Right ventricle myocardium inferior (tissue), 1 donor: Measurements from ENCODE around the gene FUT8. TPM values are rescaled to one million over a fixed set of nuclear protein-coding genes. Genes with fewer than 3 reads are reported as not detected.

Experiments
- ATAC-seq: fragments of 200-7000 bp; cut with Tn5 transposase; one replicate; pipeline ENCODE4 v1.9.1; 2020; ENCODE audit warnings: mild to moderate bottlenecking, moderate library complexity
- DNase-seq: peaks from one replicate; pipeline ENCODE4 v3.0.0; 2021; ENCODE audit errors: missing footprints
- intact Hi-C: fragments of 100-400 bp; cut with DNase I; formaldehyde crosslinking; loops from one replicate; pipeline ENCODE4 v1.11.0; 2022
- total RNA-seq: library from RNA; stranded (reverse); fragmentation: NEBNext Ultra II Directional; extraction: Animal tissue kit (Norgen Biotek cat#: 25700); gene quantifications from one replicate; pipeline ENCODE4 v1.2.1, GENCODE V29; 2021
- donor health status: DM: no; HTN: yes; CAD: no; lungs with severe emphysema.

Gene FUT8
- total RNA-seq, 1 donor from 2014 or later: 15.7 TPM

DNA sequence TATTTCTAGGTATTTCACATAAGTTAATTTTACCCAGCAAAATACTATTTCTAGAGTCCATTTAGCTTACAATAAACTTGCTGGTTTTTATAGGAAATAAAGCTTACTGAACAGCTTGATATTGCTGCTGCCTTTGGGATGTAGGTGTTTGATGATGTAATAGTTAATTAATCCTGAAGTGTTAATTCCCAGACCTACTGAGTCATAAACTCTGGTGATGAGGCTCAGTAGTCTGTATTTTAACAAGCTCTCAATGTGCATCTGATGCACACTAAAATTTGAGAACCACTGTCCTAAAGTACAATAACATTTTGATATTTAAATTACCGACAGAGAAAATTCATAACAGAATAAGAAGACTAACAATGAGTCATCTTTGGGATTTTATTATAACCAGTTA is 168.4 kb downstream of the FUT8 start:
- intact Hi-C loops: no loop called here
- ATAC-seq: no peak

DNA sequence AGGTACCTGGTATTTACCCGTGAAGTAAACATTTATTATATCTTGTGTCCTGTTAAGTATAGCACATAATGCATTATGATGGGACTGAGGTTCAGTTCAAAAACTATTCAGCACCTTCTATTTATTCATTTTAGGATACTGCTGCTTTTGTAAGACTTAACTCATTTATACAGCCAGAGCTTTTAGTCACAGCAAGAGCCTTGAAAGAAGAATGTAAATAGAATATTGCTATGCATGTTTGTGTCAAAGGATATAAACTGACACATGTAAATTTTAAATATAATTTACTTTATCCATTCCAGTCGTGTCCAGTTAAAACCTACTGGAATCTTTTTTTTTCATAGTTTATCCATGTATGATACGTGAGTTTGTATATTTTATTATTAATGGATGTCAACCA is 168.8 kb downstream of the FUT8 start:
- DNase-seq (no peak), ATAC-seq (no peak)
- intact Hi-C loops: no loop called here

More for the DNA sequence above, 168.4 kb downstream of the FUT8 start:
- DNase-seq: no peak

DNA sequence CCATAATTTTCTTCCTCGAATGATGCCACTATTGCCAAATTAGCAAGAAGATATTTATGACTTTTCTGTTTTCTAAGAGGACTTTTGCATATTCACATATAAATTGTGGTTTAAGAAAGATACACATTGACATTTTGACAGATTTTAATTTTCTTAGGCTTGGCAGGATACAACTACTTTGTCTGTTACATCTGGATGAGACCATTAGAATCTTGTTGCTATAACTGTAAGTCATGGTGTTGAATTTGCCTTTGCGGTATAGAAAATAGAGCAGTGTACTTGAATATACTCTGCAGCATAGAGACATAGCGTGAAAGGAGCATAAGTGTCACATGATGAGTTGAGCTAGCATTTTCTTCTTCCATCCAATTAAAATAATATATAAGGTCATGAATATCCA is 169.3 kb downstream of the FUT8 start:
- ATAC-seq (no peak), DNase-seq (no peak)
- intact Hi-C loops: no loop called here

DNA sequence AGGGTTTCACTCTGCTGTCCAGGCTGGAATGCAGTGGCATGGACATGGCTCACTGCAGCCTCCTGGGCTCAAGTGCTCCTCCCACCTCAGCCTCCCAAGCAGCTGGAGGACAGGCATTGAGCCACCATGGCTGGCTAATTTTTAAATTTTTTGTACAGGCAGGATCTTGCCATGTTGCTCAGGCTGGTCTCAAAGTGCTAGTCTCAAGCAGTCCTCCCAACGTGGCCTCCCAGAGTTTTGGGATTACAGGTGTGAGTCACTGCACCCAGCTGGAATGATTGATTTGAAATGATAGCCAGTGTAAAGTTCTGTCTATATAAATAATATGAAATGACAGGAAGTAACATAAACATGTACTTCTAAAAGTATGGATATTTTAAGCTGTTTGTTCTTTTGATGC is 172.7 kb downstream of the FUT8 start:
- no peak for DNase-seq
- intact Hi-C loops: no loop called here
- ATAC-seq: no peak

DNA sequence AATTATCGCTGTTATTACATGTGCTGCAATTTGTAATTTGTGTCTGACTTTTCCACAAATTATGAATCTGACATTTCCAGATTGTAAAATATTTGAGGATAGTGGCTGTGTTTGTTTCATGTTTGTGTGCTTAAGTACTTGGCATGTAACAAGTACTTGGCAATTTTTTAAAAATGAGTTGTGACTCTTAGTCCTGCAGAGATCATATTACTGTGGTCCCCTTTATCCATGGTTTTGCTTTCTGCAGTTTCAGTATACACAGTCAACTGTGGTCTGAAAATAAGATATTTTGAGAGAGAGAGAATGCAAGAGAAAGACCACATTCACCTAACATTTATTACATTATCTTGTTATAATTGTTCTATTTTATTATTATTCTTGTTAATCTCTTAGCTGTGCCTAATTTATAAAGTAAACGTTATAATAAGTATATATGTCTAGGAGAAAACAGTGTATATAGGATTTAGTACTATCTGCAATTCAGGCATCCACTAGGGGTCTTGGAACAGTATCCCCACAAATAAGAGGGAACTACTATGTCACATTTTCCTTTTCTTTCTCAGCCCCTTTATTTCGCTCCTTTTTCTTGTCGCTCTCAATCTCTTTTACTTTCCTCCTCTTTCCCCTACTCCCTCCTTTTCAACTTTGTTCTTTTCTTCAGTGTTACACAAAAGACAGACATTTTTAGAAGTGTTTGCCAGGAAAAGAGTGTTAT is 176.1 kb downstream of the FUT8 start:
- intact Hi-C loops: no loop called here
- no peak for ATAC-seq

DNA sequence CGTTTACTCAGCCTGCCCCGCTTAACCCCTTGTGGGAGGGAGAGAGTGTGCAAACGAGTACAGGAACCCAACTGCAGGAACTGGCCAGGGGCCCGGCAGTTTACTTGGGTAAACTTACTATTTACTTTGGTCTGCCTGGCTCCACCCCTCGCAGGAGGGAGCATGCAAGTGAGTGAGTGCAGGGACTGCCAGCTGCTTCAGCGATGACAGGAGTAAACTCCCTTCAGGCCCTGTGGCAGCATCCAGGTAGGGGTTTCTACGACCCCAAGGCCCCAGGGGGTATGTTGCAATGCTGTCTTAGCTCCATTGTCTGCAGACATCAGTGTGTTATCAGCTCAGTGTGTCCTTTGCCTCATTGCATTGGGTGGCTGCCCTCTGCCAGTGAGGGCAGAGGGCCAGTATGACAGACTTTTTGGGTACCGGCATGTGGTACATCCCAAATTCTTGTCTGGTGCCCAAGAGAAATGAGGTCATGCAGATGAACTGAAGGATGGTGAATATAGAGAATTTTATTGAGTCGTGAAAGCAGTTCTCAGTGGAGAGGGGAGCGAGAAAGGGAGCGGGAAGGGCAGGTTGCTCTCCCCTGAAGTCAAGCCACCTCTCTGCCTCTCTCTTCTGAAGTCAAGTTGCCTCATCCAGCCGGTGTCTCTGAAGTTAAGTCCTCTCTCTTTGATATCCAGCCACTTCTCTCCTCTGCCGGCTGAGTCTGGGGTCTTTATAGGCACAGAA is 181.8 kb downstream of the FUT8 start:
- no peak for ATAC-seq

More for the DNA sequence above, 176.1 kb downstream of the FUT8 start:
- no peak for DNase-seq

DNA sequence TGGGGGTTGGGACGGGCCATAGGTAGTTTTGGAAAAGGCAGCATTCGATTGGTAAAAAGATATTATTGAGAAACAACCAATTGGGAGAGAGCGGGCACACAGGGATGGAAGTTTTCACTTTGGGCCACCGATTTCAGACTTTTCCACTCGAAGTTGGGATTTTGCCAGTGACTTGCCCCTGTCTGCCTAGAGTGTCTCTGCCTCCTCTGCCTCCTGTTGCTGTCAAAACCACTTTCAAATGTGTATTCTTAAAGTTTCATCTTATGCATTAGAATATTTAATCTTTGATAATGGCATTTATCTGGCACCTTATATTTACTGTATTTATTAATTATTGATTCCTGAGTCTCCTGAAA is 182.3 kb downstream of the FUT8 start:
- ATAC-seq (no peak), DNase-seq (no peak)

More for the DNA sequence above, 181.8 kb downstream of the FUT8 start:
- DNase-seq: no peak
- intact Hi-C loops: no loop called here

DNA sequence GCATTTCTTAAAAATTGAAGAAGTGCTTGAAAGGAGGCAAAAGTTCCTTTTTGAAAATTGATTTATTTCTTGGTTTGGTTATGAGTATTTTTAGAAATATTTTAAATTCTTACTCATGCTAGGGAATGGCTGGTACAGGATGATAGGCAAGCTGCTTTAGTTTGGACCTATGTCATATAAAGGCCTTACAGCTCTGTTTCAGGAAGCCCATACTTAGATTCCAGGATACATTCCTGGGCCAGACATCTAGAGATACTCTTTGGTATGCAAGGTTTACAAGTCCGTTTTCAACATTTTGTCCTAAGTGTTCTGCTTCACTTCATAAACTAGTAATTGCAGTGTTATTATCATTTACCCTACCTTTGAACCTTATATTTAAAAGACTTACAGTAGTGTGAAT is 186.8 kb downstream of the FUT8 start:
- DNase-seq (no peak), ATAC-seq (no peak)
- intact Hi-C loops: no loop called here

More for the DNA sequence above, 182.3 kb downstream of the FUT8 start:
- intact Hi-C loops: no loop called here

DNA sequence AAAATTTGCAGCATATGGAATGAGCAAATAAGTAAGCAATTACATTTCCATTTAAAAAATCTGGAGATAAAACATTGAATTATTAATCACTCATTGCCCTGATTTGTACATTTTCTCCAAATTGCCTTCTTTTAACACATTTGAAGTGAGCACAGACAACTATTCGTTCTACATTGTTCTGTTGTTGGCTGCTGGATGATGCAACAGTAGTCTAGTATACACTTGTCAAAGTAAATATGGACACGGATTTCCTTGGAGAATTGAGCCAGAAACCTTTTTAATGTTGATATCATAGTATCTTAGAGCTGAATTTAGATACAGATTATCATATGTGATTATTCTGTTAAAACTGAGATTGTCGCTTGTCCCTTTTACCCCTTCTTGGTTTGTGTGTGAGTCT is 188.2 kb downstream of the FUT8 start:
- DNase-seq: no peak
- intact Hi-C loops: loop anchor here (10.0 kb wide), 1 partner anchor 186 kb away; the partner anchor contains the start of gene FUT8
- no peak for ATAC-seq

DNA sequence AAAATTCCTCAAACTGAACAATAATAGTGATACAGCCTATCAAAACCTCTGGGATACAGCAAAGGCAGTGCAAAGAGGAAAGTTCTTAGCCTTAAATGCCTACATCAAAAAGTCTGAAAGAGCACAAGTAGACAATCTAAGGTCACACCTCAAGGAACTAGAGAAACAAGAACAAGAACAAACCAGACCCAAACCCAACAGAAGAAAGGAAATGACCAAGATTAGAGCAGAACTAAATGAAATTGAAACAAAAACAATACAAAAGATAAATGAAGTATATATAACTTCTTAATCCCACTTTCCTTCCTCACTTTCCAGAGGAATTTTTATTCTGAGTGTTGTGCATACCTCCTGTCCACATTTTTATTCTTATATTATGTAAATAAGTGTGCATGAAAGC is 192.0 kb downstream of the FUT8 start:
- intact Hi-C loops: loop anchor here (10.0 kb wide), 1 partner anchor 190 kb away; the partner anchor contains the start of gene FUT8
- no peak for DNase-seq
- no peak for ATAC-seq

DNA sequence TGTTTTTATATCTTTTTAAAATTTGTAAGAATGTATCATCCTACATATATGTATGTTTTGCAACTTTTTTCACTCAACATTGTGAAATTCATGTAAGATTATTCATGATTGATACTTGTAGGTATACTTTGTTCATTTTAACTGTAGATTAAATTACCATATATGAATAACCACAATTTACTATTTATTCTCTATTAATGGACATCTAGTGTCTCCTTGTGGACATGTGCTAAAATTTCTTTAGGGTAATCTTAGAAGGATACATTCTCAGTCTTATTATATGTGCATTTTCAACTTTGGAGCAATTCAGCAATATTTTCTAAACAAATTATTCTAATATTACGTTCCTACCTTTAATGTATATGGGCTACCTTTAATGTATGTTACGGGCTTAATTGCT is 192.4 kb downstream of the FUT8 start:
- DNase-seq: no peak
- intact Hi-C loops: loop anchor here (10.0 kb wide), 1 partner anchor 190 kb away; the partner anchor contains the start of gene FUT8

DNA sequence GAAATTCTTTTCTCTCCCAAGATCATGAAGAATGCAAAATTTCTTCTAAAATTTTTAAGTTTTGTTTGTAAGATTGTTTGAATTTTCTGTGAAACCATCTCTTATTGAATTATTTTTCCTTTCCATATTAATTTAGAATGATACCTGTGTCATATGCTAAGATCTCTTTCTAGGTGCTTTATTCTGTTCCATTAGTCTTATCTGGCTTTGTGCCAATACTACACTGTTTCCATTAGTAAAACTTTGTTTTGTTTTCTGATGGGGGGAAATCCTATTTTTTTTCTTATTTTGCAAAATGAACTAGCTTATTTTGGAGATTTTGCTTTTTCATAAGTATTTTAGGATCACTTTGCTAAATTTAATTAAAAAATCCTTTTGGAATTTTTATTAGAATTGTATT is 193.9 kb downstream of the FUT8 start:
- intact Hi-C loops: loop anchor here (10.0 kb wide), 1 partner anchor 192 kb away; the partner anchor contains the start of gene FUT8
- no peak for DNase-seq
- no peak for ATAC-seq

More for the DNA sequence above, 192.4 kb downstream of the FUT8 start:
- no peak for ATAC-seq

DNA sequence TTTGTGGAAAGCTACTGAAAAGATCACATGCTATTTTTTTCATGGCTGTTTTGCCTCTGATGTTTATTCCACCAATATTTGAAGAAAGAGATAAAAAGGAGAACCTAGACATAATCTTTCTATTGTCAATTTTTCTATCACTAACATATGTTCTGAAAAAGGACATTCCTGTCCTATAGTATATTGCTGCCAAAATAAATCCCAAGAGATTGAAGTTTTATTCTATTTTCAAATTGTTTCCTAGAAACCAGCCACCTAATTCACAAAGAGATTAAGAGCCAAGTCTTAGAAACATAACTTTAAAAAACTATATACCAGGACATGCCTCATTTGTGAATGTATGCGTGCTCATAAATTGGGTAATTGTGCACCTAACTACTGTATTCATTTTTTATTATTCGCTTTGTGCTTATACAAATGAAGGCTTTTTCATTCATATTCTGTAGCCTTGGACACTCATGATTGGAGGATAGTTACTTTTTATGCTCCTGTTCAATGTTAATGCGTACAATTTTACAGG is 200.7 kb downstream of the FUT8 start:
- ATAC-seq (no peak), DNase-seq (no peak)
- intact Hi-C loops: no loop called here

DNA sequence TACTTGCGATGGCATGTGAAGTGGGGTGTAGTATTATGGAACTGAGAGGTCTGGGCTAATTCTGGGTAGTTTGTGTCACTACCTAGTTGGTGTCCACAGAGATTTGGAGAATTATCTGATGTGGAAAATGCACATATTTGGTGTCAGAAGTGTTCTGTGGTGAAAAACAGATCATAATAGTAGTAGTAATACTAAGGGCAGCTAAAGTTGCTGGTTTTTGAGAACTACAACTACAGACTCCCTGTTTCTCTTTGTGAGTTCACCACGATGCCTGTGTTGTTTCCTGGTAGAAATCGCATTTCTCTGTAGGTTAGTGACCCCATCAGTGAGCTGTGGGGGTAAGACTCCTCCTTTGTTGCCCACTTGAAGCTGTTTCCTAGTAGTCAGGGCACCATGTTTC is 206.5 kb downstream of the FUT8 start:
- DNase-seq (no peak), ATAC-seq (no peak)
- intact Hi-C loops: no loop called here

DNA sequence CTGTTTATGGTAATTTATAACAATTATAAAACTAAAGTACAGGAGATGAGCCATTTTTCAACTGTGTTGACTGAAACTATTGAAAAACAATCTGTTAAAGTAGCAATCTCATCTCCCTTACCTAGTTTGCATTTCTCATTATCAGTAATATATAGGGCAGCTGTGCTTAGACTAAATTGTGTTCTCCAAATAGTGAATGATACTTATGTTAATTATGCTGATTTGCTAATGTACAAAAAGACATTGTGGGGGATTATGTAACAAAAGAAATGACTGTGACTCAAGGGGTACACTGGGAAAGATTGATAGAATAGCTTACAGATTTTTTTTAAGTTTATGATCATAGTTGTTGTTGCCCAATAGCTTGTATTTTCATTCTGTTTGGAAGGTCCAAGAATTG is 207.7 kb downstream of the FUT8 start:
- DNase-seq (no peak), ATAC-seq (no peak)
- intact Hi-C loops: no loop called here

DNA sequence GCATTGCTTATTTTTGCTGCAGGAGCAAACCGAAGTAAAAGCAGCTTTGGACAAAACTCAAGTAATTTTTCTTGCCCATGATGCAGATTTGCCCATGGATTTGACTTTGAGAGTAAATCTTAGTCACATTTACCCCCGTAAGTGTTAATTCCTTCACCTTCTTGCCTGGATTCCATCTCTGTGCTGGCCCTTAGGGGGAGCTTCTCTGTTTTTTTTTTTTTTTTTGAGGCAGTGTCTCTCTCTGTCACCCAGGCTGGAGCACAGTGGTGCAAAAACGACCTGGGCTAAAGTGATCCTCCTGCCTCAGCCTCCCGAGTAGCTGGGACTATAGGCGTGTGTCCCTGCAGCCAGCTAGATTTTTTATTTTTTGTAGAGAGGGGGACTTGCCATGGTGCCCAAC is 210.2 kb downstream of the FUT8 start:
- DNase-seq (no peak), ATAC-seq (no peak)
- intact Hi-C loops: no loop called here

DNA sequence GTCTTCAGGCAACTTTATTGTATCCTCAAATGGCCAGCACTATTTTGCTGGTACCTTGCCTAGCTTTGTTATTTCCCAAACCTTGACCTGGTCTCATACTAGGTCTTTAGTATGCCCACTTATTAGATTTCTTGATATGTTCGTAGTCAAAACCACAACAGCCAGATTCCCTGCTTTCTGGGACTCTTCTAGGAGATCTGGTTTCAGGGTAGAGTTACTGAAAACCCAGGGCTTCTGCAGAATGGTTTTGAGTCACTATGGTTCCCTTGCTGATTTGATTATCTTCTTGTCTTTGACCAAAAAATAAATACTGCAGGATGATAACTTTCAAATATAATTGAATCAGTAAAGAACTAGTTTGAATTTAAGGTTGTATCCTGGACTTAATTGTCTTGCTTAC is 211.2 kb downstream of the FUT8 start:
- intact Hi-C loops: no loop called here
- DNase-seq (no peak), ATAC-seq (no peak)

DNA sequence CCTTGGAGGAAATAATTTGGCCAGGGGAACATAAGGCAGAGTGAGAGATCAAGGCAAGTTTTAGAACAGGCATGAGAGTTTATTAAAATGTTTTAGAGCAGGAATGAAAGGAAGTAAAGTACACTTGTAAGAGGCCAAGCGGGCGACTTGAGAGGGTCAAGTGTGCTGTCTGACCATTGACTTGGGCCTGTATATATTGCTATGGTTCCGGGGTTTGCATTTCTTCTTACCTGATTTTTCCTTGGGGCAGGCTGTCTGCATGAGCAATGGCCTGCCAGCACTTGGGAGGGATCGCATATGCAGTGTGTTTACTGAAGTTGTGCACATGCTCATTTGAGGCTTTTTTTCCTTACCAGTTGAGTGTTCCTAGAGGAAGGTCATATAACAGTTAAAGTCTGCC is 214.8 kb downstream of the FUT8 start:
- DNase-seq (no peak), ATAC-seq (no peak)
- intact Hi-C loops: no loop called here

DNA sequence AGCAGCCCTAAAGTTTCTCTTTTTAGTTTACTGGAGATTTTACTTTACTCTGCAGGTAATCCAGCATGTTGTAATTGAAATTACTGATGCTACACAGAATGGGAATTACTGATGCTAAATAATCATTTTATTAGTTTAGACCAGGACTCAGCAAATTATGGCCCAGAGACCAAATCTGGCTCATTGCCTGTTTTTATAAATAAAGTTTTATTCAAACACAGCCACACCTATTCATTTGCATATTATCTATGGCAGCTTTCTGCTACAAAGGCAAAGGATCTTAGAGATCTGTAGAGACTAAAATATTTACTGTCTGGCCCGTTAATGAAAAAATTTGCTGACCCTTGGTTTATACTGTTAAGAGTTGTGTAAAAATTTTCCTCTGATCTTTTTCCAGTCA is 216.1 kb downstream of the FUT8 start:
- intact Hi-C loops: no loop called here
- ATAC-seq (no peak), DNase-seq (no peak)

DNA sequence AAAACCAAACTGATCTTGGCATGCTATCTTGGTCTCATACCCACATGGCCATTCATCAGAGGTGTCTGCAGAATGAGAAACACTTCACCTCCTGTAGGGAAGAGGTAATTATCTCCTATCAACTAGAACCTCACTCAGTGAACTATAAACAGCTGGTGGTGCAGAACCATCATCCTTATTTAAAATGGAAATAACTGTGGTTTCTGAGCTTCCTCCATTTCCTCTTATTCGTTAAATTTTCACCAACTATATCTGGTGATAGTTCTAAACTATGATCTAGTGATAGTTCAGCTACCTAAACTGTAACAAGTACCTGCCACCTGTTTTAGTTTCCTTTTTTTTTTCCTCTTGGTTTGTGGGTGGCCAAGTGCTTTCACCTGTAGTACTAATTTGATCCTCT is 218.5 kb downstream of the FUT8 start:
- intact Hi-C loops: no loop called here
- no peak for DNase-seq
- no peak for ATAC-seq
